GM18870 (cell line): Measurements from ENCODE around the gene PFAS.

Source experiments
- ATAC-seq: cut with Tn5 transposase; IDR thresholded peaks from one replicate; pipeline ENCODE4 v1.9.1; 2021; ENCODE audit warnings: moderate library complexity; ENCODE audit not compliant: unreplicated experiment

PFAS gene

GRCh38 chr17:8267480-8268147 lies 18.5 kb downstream of the PFAS start:
- no peak for ATAC-seq

GRCh38 chr17:8268550-8269298 lies 19.6 kb downstream of the PFAS start:
- no peak for ATAC-seq

GRCh38 chr17:8272421-8272820 lies 23.3 kb downstream of the PFAS start:
- ATAC-seq: no peak

GRCh38 chr17:8273884-8274444 lies 24.9 kb downstream of the PFAS start:
- no peak for ATAC-seq

- ATAC-seq: no peak
Observed at GRCh38 chr17:8274816-8275215, 25.7 kb downstream of the PFAS start.

- ATAC-seq: no peak
Observed at GRCh38 chr17:8275421-8276290, 26.6 kb downstream of the PFAS start.

GRCh38 chr17:8277317-8277716 lies 28.2 kb downstream of the PFAS start:
- no peak for ATAC-seq

GRCh38 chr17:8282345-8282744 lies 33.3 kb downstream of the PFAS start:
- ATAC-seq: no peak

GRCh38 chr17:8283356-8283755 lies 34.3 kb downstream of the PFAS start:
- ATAC-seq: no peak

GRCh38 chr17:8284126-8284525 lies 35.0 kb downstream of the PFAS start:
- no peak for ATAC-seq

GRCh38 chr17:8285270-8286181 lies 36.4 kb downstream of the PFAS start:
- ATAC-seq: no peak

GRCh38 chr17:8287651-8288335 lies 38.7 kb downstream of the PFAS start:
- no peak for ATAC-seq

- no peak for ATAC-seq
Observed at GRCh38 chr17:8288336-8289102, 39.4 kb downstream of the PFAS start, which contains the start of gene RANGRF. TSS of gene RANGRF (plus strand) at chr17:8288670. CDS start at chr17:8288789, 119 bp downstream.

- ATAC-seq: no peak
Observed at GRCh38 chr17:8289103-8289397, 40.0 kb downstream of the PFAS start.

GRCh38 chr17:8290043-8290442 lies 41.0 kb downstream of the PFAS start:
- ATAC-seq: no peak

GRCh38 chr17:8292639-8293395 lies 43.7 kb downstream of the PFAS start:
- ATAC-seq: no peak

- ATAC-seq: no peak
Observed at GRCh38 chr17:8294361-8294760, 45.3 kb downstream of the PFAS start.

- ATAC-seq: no peak
Observed at GRCh38 chr17:8294814-8295316, 45.8 kb downstream of the PFAS start.
